Measurements from ENCODE around the gene C11orf24. TPM values are rescaled to one million over a fixed set of nuclear protein-coding genes. Genes with fewer than 3 reads are reported as not detected.

Gene C11orf24
- total RNA-seq, 1 experiment from 2014 or later: 53.7 TPM

DNA sequence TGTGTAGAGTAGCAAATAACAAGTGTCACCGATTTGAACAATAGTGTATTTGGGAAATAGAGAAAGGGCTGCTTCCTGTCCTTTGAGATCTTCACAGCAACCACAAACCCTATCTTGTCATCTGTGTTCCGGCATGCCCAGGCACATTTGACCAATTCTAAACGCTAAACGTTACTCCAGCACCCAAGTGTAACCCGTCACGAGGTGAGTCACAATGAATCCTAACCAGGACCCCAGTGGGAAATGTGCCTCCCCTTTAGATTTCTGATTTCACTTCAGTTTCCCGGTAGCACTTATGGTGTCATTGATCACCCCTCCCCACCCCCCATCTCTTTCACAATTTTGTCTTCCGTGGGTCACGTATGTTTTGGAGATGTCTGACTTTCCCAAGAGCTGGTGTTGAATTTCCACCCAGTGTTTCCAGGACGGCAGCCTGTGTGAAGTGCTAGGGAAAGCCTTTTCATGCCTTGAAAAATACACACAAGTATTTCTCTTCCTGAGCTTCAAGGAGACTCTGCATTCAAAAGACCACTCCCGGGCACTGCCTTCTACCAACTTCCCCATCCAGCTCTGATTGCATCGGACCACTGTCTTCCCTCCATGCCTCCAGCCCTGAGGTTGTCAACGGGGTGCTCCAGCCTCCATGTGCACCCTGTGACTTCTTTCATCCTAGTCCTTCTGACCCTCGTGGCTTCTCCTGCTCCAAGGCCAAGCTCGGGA, 10.5 kb upstream of the C11orf24 start (continued):
- TF ChIP-seq, protein P1, sequence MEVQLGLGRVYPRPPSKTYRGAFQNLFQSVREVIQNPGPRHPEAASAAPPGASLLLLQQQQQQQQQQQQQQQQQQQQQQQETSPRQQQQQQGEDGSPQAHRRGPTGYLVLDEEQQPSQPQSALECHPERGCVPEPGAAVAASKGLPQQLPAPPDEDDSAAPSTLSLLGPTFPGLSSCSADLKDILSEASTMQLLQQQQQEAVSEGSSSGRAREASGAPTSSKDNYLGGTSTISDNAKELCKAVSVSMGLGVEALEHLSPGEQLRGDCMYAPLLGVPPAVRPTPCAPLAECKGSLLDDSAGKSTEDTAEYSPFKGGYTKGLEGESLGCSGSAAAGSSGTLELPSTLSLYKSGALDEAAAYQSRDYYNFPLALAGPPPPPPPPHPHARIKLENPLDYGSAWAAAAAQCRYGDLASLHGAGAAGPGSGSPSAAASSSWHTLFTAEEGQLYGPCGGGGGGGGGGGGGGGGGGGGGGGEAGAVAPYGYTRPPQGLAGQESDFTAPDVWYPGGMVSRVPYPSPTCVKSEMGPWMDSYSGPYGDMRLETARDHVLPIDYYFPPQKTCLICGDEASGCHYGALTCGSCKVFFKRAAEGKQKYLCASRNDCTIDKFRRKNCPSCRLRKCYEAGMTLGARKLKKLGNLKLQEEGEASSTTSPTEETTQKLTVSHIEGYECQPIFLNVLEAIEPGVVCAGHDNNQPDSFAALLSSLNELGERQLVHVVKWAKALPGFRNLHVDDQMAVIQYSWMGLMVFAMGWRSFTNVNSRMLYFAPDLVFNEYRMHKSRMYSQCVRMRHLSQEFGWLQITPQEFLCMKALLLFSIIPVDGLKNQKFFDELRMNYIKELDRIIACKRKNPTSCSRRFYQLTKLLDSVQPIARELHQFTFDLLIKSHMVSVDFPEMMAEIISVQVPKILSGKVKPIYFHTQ (CRISPR knock-in tag; IDR thresholded peaks at IDR 0.05): no peak
- no peak for TF ChIP-seq ZSCAN18 (CRISPR knock-in tag; IDR thresholded peaks at IDR 0.05)
- TF ChIP-seq NFATC4 (CRISPR knock-in tag; IDR thresholded peaks at IDR 0.05): no peak
- no peak for TF ChIP-seq CBFB (CRISPR knock-in tag; IDR thresholded peaks at IDR 0.05; ENCODE audit: low read depth)

DNA sequence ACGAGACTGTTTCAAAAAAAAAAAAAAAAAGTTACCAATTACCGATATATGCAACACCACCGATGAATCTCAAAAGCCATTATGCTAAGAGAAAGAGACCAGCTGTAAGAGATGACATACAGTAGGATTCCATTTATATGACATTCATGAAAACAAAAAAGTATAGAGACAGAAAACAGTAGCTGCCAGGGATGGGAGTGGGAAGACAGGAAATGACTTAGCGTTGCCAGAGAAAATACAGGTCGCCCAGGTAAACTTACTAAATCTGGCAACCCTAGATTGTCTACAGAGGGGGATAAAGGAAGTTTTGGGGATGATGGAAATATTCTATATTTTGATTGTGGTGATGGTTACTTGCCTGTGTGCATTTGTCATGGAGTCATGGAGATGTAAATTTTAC, 7.9 kb upstream of the C11orf24 start:
- Mint-ChIP-seq H3K36me3 (no peaks in the 10 kb centered on the region), H3K4me1 (peaks cover 3% of the 10 kb centered on the region; the same call in 1 of the 2 replicates), H3K9me3 (peaks cover 6% of the 10 kb centered on the region), H3K4me3 (no peak overlapping the region), H3K27me3 (ENCODE audit: low read depth) (peaks cover 5% of the 10 kb centered on the region), H3K27ac (no peak overlapping the region)
- ATAC-seq (no peak), DNase-seq (ENCODE audit: low spot score) (no peak)
- POLR2A ChIA-PET: interaction anchor here (0.7 kb wide), 2 partner anchors 31 to 321 kb away, joined by 5 read pairs; no protein-coding TSS in a partner anchor
- CTCF ChIA-PET: interaction anchor here (0.7 kb wide), 1 partner anchor 45 kb away, joined by 3 read pairs; no protein-coding TSS in a partner anchor
- TF ChIP-seq MXD4 (CRISPR knock-in tag; IDR thresholded peaks at IDR 0.05; ENCODE audit: borderline replicate concordance) (no peak), KAT7 (CRISPR knock-in tag; IDR thresholded peaks at IDR 0.05; ENCODE audit: borderline replicate concordance) (no peak), ERG (CRISPR knock-in tag; IDR thresholded peaks at IDR 0.05) (no peak), FOXJ3 (CRISPR knock-in tag; IDR thresholded peaks at IDR 0.05; ENCODE audit: borderline replicate concordance) (no peak), USF1 (CRISPR knock-in tag; IDR thresholded peaks at IDR 0.05) (no peak), MAX (CRISPR knock-in tag; IDR thresholded peaks at IDR 0.05) (no peak), RELA (CRISPR knock-in tag; IDR thresholded peaks at IDR 0.05; ENCODE audit: borderline replicate concordance) (no peak), ZNF423 (CRISPR knock-in tag; IDR thresholded peaks at IDR 0.05) (no peak), ZNF671 (CRISPR knock-in tag; IDR thresholded peaks at IDR 0.05) (no peak), TEAD4 (CRISPR knock-in tag; IDR thresholded peaks at IDR 0.05) (no peak), CDX4 (CRISPR knock-in tag; IDR thresholded peaks at IDR 0.05; ENCODE audit: borderline replicate concordance) (no peak), ELF4 (CRISPR knock-in tag; IDR thresholded peaks at IDR 0.05; ENCODE audit: low read depth) (no peak), CTCF (IDR thresholded peaks at IDR 0.05) (no peak), SP1 (CRISPR knock-in tag; conservative IDR thresholded peaks at IDR 0.05) (no peak), SMAD3 (CRISPR knock-in tag; IDR thresholded peaks at IDR 0.05; ENCODE audit: borderline replicate concordance) (no peak), PRRX2 (CRISPR knock-in tag; IDR thresholded peaks at IDR 0.05) (no peak)
- TF ChIP-seq, protein P2, sequence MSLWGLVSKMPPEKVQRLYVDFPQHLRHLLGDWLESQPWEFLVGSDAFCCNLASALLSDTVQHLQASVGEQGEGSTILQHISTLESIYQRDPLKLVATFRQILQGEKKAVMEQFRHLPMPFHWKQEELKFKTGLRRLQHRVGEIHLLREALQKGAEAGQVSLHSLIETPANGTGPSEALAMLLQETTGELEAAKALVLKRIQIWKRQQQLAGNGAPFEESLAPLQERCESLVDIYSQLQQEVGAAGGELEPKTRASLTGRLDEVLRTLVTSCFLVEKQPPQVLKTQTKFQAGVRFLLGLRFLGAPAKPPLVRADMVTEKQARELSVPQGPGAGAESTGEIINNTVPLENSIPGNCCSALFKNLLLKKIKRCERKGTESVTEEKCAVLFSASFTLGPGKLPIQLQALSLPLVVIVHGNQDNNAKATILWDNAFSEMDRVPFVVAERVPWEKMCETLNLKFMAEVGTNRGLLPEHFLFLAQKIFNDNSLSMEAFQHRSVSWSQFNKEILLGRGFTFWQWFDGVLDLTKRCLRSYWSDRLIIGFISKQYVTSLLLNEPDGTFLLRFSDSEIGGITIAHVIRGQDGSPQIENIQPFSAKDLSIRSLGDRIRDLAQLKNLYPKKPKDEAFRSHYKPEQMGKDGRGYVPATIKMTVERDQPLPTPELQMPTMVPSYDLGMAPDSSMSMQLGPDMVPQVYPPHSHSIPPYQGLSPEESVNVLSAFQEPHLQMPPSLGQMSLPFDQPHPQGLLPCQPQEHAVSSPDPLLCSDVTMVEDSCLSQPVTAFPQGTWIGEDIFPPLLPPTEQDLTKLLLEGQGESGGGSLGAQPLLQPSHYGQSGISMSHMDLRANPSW (CRISPR knock-in tag; conservative IDR thresholded peaks at IDR 0.05; ENCODE audit: low read depth): no peak
- TF ChIP-seq, protein P3, sequence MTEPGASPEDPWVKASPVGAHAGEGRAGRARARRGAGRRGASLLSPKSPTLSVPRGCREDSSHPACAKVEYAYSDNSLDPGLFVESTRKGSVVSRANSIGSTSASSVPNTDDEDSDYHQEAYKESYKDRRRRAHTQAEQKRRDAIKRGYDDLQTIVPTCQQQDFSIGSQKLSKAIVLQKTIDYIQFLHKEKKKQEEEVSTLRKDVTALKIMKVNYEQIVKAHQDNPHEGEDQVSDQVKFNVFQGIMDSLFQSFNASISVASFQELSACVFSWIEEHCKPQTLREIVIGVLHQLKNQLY (CRISPR knock-in tag; IDR thresholded peaks at IDR 0.05): no peak

Measured in WTC11 (cell line).